AG10803 (cell line): ENCODE measurements around the gene COPZ2.
"Not testable (repeated sequence)": the region's sequence is repeated elsewhere in the genome, so short reads cannot be mapped to it uniquely, and the experiment has no call there.

Experiments
- DNase-seq: peaks from one replicate; pipeline ENCODE4 v3.0.0; 2010; ENCODE audit warnings: low read depth
- H3K4me3 ChIP-seq: 2 replicates; pipeline ENCODE4 v1.5.1; 2011; ENCODE audit warnings: mild to moderate bottlenecking, low read length, control low read depth
- TF ChIP-seq, protein P1 (sequence below): conservative IDR thresholded peaks from 2 replicates; pipeline ENCODE4 v1.5.1; 2011; ENCODE audit warnings: mild to moderate bottlenecking, low read length, control low read depth, inconsistent platforms

The COPZ2 gene

GRCh38 chr17:48043176-48043575 is 5.6 kb upstream of the COPZ2 start:
- H3K4me3 ChIP-seq = no peak overlapping the region
- DNase-seq = peak; percentile 29
- TF ChIP-seq, protein P1, sequence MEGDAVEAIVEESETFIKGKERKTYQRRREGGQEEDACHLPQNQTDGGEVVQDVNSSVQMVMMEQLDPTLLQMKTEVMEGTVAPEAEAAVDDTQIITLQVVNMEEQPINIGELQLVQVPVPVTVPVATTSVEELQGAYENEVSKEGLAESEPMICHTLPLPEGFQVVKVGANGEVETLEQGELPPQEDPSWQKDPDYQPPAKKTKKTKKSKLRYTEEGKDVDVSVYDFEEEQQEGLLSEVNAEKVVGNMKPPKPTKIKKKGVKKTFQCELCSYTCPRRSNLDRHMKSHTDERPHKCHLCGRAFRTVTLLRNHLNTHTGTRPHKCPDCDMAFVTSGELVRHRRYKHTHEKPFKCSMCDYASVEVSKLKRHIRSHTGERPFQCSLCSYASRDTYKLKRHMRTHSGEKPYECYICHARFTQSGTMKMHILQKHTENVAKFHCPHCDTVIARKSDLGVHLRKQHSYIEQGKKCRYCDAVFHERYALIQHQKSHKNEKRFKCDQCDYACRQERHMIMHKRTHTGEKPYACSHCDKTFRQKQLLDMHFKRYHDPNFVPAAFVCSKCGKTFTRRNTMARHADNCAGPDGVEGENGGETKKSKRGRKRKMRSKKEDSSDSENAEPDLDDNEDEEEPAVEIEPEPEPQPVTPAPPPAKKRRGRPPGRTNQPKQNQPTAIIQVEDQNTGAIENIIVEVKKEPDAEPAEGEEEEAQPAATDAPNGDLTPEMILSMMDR = no peak

- no peak for DNase-seq
- TF ChIP-seq, protein P1 = no peak
- H3K4me3 ChIP-seq = no peak overlapping the region
These were observed 1.1 kb upstream of the COPZ2 start for GRCh38 chr17:48038687-48039086.

GRCh38 chr17:48037838-48038323 is 284 bp upstream of the COPZ2 start:
- peak overlapping the region; percentile 54 for H3K4me3 ChIP-seq
- TF ChIP-seq, protein P1 = no peak
- DNase-seq = peak; percentile 22

DNA sequence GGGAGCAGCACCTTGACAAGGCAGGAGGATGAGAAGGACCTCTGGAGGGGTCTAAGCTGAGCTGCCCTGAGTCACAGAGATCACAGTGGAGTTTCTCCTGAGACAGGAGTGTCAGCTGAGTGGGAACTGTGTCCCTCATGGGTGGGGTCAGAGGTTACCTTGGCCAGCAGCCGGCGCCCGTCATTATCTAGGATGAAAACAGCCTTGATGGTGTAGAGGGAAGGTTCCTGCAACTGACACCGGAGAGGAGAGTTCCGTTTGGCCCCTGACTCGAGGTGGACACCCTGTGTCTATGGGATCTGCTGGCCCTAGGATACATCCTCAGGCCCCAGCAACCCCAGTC is 933 bp downstream of the COPZ2 start:
- no peak for DNase-seq
- H3K4me3 ChIP-seq = peak overlapping the region; percentile 78
- TF ChIP-seq, protein P1 = no peak

- H3K4me3 ChIP-seq, DNase-seq: not testable (repeated sequence)
These were observed 2.9 kb downstream of the COPZ2 start for GRCh38 chr17:48034734-48035133.

DNA sequence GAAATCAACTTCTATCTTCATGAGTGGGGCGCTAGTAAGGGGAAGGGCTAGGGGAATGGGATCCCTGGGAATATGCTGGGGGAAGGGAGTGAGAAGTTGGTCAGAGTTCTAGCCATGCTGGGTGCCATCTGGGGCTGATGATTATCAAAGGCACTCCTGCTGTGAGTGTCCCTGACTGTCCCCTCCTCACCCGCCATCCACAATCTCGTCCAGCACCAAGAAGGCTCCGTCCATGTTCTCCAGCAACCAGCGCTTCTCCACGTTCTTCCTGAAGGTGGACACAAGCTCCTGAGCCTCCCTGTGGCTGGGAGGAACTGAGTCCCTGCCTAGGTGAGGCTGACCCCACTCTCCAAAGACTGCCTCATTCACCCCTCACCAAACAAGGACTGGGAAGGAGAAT is 5.6 kb downstream of the COPZ2 start:
- no peak overlapping the region for H3K4me3 ChIP-seq
- TF ChIP-seq, protein P1 = no peak
- DNase-seq = no peak

GRCh38 chr17:48030531-48030930 is 7.1 kb downstream of the COPZ2 start:
- TF ChIP-seq, protein P1 = no peak
- H3K4me3 ChIP-seq = no peak overlapping the region
- peak; percentile 56 for DNase-seq

DNA sequence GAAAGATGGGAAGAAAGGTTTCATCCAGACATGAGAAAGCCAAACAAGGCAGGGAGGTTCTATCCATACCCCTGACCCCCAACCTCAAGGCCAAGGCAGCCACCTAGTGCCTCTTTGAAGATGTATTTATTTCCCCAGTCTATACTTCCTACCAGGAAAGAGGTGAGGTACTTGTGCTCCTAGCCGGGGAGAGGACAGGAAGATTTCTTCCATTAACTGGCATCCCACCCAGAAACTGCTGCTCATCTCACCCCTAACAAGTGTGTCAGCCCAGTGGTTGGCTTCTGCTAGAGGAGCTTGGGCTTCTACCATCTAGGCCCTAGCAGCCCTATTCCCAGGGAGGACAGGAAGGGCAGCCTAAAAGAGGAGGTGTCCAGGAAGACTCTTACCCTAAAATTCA is 8.9 kb downstream of the COPZ2 start:
- H3K4me3 ChIP-seq = no peak overlapping the region
- DNase-seq = no peak
- TF ChIP-seq, protein P1 = no peak
